K562 (cell line): Measurements from ENCODE around the gene LUC7L3. TPM values are rescaled to one million over a fixed set of nuclear protein-coding genes. Genes with fewer than 3 reads are reported as not detected.
A peak's percentile ranks its signal among the peaks of the same experiment; 100 is the strongest.

Source experiments
- CBX1 ChIP-seq: sonication (generic); IDR thresholded peaks from 2 replicates; pipeline ENCODE4 v1.6.1; 2016; ENCODE audit warnings: antibody characterized with exemption, low read depth, mild to moderate bottlenecking
- CHD4 ChIP-seq: fragments of 200-600 bp; sonication (generic); IDR thresholded peaks from 3 replicates; pipeline ENCODE4 v1.6.1; 2012; ENCODE audit warnings: low read depth, mild to moderate bottlenecking, mixed read lengths, low read length, inconsistent platforms; ENCODE audit not compliant: insufficient read depth, insufficient replicate concordance, poor library complexity, severe bottlenecking
- HDAC2 ChIP-seq: fragments of 450-650 bp; IDR thresholded peaks from 2 replicates; pipeline ENCODE4 v1.6.1; 2016; ENCODE audit warnings: mild to moderate bottlenecking
- LEF1 ChIP-seq: fragments of 450-650 bp; IDR thresholded peaks from 2 replicates; pipeline ENCODE4 v1.6.1; 2016; ENCODE audit warnings: mild to moderate bottlenecking
- PHB ChIP-seq: fragments of 250-450 bp; sonication (Bioruptor Pico); IDR thresholded peaks from 2 replicates; pipeline ENCODE4 v1.5.0; 2021
- PHF20 ChIP-seq: fragments of 450-650 bp; IDR thresholded peaks from 2 replicates; pipeline ENCODE4 v1.6.1; 2018; ENCODE audit not compliant: partially characterized antibody
- RBM15 ChIP-seq: fragments of 200-400 bp; formaldehyde crosslinking; IDR thresholded peaks from 2 replicates; pipeline ENCODE4 v1.6.1; 2018; ENCODE audit warnings: mild to moderate bottlenecking, low read length, moderate library complexity; ENCODE audit not compliant: insufficient read depth
- RNF2 ChIP-seq: sonication (generic); IDR thresholded peaks from 2 replicates; pipeline ENCODE4 v1.6.1; 2016
- ZNF121 ChIP-seq: sonication (generic); formaldehyde crosslinking; conservative IDR thresholded peaks from 2 replicates; pipeline ENCODE4 v1.8.0; 2022; ENCODE audit warnings: missing genetic modification reagents
- ZNF134 ChIP-seq: fragments of 250-450 bp; sonication (Bioruptor Pico); conservative IDR thresholded peaks from 2 replicates; pipeline ENCODE4 v1.4.0; 2020
- polyA plus RNA-seq, 8 experiments: library from polyadenylated mRNA; depleted of rRNA in 4 of 8; stranded (reverse) in 5 of 8; unstranded in 3 of 8; fragments of >200 nt; fragmentation: Nextera tagmentation in 2 of 8; fragmentation: Illumina TruSeq in 1 of 8; extraction: Ambion mirVana in 2 of 8; extraction: Trizol in 1 of 8; gene quantifications; 2 replicates each; pipeline versions ENCODE4 v1.2.1 to v1.2.3, GENCODE V29; 2011 to 2014; ENCODE audit warnings: inconsistent platforms in 1 of 8, missing spikeins in 1 of 8
- total RNA-seq, 7 experiments: library from RNA; depleted of rRNA in 6 of 7; stranded (reverse); fragments of >200 nt in 6 of 7; fragmentation: Illumina TruSeq in 2 of 7; extraction: Trizol in 2 of 7; gene quantifications; 2 replicates each; pipeline versions ENCODE4 v1.2.1 to v1.2.3, GENCODE V29; 2011 to 2021; ENCODE audit warnings: low replicate concordance in 1 of 7
- TF ChIP-seq, protein P1 (sequence below): fragments of 250-450 bp; sonication (Bioruptor Pico); IDR thresholded peaks from 2 replicates; pipeline ENCODE4 v1.8.0; 2022; ENCODE audit warnings: moderate library complexity, mild to moderate bottlenecking, inconsistent platforms
- TF ChIP-seq, protein P2 (sequence below): sonication (generic); formaldehyde crosslinking; IDR thresholded peaks from 2 replicates; pipeline ENCODE4 v1.8.1; 2023; ENCODE audit warnings: mild to moderate bottlenecking, missing genetic modification reagents

The LUC7L3 gene
- total and polyA plus RNA-seq, 9 of the 15 experiments (the other 6 are each of a cell fraction or from before 2014, with no cell fraction given) = 80.8 to 284 (median 127) TPM

DNA sequence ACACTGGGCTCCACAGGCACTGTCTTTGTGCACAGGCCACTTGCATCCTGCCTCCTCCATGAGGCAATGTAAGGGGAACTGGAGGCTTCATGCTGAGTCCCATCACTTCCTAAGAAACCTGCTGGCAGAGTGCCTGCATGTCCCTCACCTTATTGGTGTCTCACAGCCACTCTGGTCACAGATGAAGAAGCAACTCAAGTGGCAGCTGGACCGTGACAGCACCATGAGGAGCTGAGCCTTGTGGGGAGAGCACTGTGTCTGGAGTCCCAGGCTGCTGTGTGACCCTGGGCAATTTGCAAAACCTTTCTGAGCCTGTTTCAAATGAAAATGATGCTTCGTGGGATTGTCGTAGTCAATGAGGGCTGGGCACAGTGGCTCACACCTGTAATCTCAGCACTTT is 31.2 kb upstream of the LUC7L3 start (continued):
- TF ChIP-seq LEF1 = no peak
- TF ChIP-seq, protein P1, sequence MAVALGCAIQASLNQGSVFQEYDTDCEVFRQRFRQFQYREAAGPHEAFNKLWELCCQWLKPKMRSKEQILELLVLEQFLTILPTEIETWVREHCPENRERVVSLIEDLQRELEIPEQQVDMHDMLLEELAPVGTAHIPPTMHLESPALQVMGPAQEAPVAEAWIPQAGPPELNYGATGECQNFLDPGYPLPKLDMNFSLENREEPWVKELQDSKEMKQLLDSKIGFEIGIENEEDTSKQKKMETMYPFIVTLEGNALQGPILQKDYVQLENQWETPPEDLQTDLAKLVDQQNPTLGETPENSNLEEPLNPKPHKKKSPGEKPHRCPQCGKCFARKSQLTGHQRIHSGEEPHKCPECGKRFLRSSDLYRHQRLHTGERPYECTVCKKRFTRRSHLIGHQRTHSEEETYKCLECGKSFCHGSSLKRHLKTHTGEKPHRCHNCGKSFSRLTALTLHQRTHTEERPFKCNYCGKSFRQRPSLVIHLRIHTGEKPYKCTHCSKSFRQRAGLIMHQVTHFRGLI (CRISPR knock-in tag) = no peak
- TF ChIP-seq RNF2 = no peak
- peak; percentile 83; the same call in 1 of the 2 replicates for TF ChIP-seq CBX1
- TF ChIP-seq CHD4 = peak; percentile 34
- no peak for TF ChIP-seq PHB (CRISPR knock-in tag)
- TF ChIP-seq, protein P2, sequence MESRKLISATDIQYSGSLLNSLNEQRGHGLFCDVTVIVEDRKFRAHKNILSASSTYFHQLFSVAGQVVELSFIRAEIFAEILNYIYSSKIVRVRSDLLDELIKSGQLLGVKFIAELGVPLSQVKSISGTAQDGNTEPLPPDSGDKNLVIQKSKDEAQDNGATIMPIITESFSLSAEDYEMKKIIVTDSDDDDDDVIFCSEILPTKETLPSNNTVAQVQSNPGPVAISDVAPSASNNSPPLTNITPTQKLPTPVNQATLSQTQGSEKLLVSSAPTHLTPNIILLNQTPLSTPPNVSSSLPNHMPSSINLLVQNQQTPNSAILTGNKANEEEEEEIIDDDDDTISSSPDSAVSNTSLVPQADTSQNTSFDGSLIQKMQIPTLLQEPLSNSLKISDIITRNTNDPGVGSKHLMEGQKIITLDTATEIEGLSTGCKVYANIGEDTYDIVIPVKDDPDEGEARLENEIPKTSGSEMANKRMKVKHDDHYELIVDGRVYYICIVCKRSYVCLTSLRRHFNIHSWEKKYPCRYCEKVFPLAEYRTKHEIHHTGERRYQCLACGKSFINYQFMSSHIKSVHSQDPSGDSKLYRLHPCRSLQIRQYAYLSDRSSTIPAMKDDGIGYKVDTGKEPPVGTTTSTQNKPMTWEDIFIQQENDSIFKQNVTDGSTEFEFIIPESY = no peak
- TF ChIP-seq HDAC2 = peak; percentile 51; the same call in 1 of the 2 replicates
- peak; percentile 44 for TF ChIP-seq PHF20
- no peak for TF ChIP-seq ZNF121 (CRISPR knock-in tag)
- TF ChIP-seq RBM15 = no peak
- no peak for TF ChIP-seq ZNF134
- TF ChIP-seq, all 486 proteins: peak for 12
